NCI-H748 treated with DMSO at 0.1 percent for 48 hours (cell line): ENCODE measurements around the gene SULT2B1.

Experiments used
- DNase-seq: peaks from one replicate; lab custom pipeline; 2025; lab: John Stamatoyannopoulos, UW

The SULT2B1 gene

GRCh38 chr19:48634424-48635262 lies 82.7 kb downstream of the SULT2B1 start:
- peak; percentile 90 for DNase-seq

GRCh38 chr19:48635263-48635965 lies 83.4 kb downstream of the SULT2B1 start:
- DNase-seq: peak; percentile 51

GRCh38 chr19:48635966-48636858 lies 84.2 kb downstream of the SULT2B1 start:
- DNase-seq: no peak

- peak; percentile 61 for DNase-seq
Measured at GRCh38 chr19:48636859-48637448, 85.0 kb downstream of the SULT2B1 start, which contains the start of gene DBP. Gene DBP (minus strand): TSS chr19:48637379. CDS start chr19:48636994, 385 bp downstream.

GRCh38 chr19:48637449-48637947 lies 85.5 kb downstream of the SULT2B1 start:
- peak; percentile 98 for DNase-seq

GRCh38 chr19:48637948-48638830 lies 86.2 kb downstream of the SULT2B1 start:
- DNase-seq: peak; percentile 86

GRCh38 chr19:48638831-48639381 lies 86.9 kb downstream of the SULT2B1 start:
- DNase-seq: no peak

- no peak for DNase-seq
Measured at GRCh38 chr19:48639483-48640375, 87.8 kb downstream of the SULT2B1 start.

- no peak for DNase-seq
Measured at GRCh38 chr19:48641850-48642249, 89.9 kb downstream of the SULT2B1 start.

- no peak for DNase-seq
Measured at GRCh38 chr19:48642862-48643261, 90.9 kb downstream of the SULT2B1 start.

- no peak for DNase-seq
Measured at GRCh38 chr19:48644355-48644754, 92.4 kb downstream of the SULT2B1 start.

- peak; percentile 74 for DNase-seq
Measured at GRCh38 chr19:48644839-48645619, 93.1 kb downstream of the SULT2B1 start.

- no peak for DNase-seq
Measured at GRCh38 chr19:48645620-48646000, 93.6 kb downstream of the SULT2B1 start.

GRCh38 chr19:48646001-48646721 lies 94.2 kb downstream of the SULT2B1 start, which contains the start of gene CA11:
Gene CA11 (minus strand): TSS chr19:48646187. CDS start chr19:48645632, 555 bp downstream.
- peak; percentile 83 for DNase-seq

- no peak for DNase-seq
Measured at GRCh38 chr19:48646722-48647216, 94.8 kb downstream of the SULT2B1 start.

GRCh38 chr19:48648134-48648533 lies 96.2 kb downstream of the SULT2B1 start:
- DNase-seq: no peak
